Tibial nerve (tissue), 4 donors: ENCODE measurements around the gene MIXL1. TPM values are rescaled to one million over a fixed set of nuclear protein-coding genes. Genes with fewer than 3 reads are reported as not detected.

ENCODE experiments used
- DNase-seq, 2 donors: peaks; one replicate each; pipeline ENCODE4 v3.0.0-alpha.2; 2019; ENCODE audit warnings: low spot score in 2 of 2
- H3K27ac ChIP-seq, 4 donors: fragments of 200-600 bp; sonication (generic) in 3 of 4; one replicate each; pipeline ENCODE4 v1.5.1; 2017 to 2019; ENCODE audit warnings: mild to moderate bottlenecking in 1 of 4
- H3K27me3 ChIP-seq, 2 donors: fragments of 200-600 bp; sonication (generic) in 1 of 2; one replicate each; pipeline versions ENCODE4 v1.5.1 to v1.6.0; 2017 to 2019
- H3K36me3 ChIP-seq, 3 donors: fragments of 200-600 bp; sonication (generic); one replicate each; pipeline ENCODE4 v1.5.1; 2018 to 2019
- H3K4me1 ChIP-seq, 4 donors: fragments of 200-600 bp; sonication (generic) in 3 of 4; one replicate each; pipeline ENCODE4 v1.5.1; 2017 to 2019
- H3K4me3 ChIP-seq, 4 donors: fragments of 200-600 bp; sonication (generic) in 3 of 4; one replicate each; pipeline ENCODE4 v1.5.1; 2017 to 2019; ENCODE audit warnings: mild to moderate bottlenecking in 1 of 4, moderate library complexity in 1 of 4
- H3K9me3 ChIP-seq, 4 donors: fragments of 200-600 bp; sonication (generic) in 3 of 4; one replicate each; pipeline ENCODE4 v1.5.1; 2017 to 2019
- EP300 ChIP-seq, 2 donors: sonication (generic); formaldehyde crosslinking; IDR thresholded peaks; one replicate each; pipeline ENCODE4 v1.6.1; 2017; ENCODE audit warnings: antibody characterized with exemption in 2 of 2, mild to moderate bottlenecking in 1 of 2
- POLR2A ChIP-seq, 2 donors: fragments of 450-650 bp; IDR thresholded peaks; one replicate each; pipeline ENCODE4 v1.6.1; 2017; ENCODE audit warnings: antibody characterized with exemption in 2 of 2, mild to moderate bottlenecking in 2 of 2, moderate library complexity in 2 of 2
- WGBS, 2 donors: methylation state at CpG; one replicate each; pipeline ENCODE4 v1.1.5; 2018; 5-methylcytosine and 5-hydroxymethylcytosine counted together
- total RNA-seq, 4 donors: library from RNA; depleted of rRNA; stranded (reverse); fragments of >200 nt; gene quantifications; one replicate each; pipeline ENCODE4 v1.1.0, GENCODE V29; 2016
- TF ChIP-seq, protein P1 (sequence below), 5 experiments: fragments of 200-600 bp in 3 of 5; fragments of 450-650 bp in 2 of 5; sonication (generic) in 3 of 5; IDR thresholded peaks; one replicate each; pipeline ENCODE4 v1.5.1; 2016 to 2019; ENCODE audit warnings: antibody characterized with exemption in 5 of 5, mild to moderate bottlenecking in 3 of 5, moderate library complexity in 2 of 5

Gene MIXL1
- total RNA-seq, 4 donors from 2014 or later, result not detected

DNA sequence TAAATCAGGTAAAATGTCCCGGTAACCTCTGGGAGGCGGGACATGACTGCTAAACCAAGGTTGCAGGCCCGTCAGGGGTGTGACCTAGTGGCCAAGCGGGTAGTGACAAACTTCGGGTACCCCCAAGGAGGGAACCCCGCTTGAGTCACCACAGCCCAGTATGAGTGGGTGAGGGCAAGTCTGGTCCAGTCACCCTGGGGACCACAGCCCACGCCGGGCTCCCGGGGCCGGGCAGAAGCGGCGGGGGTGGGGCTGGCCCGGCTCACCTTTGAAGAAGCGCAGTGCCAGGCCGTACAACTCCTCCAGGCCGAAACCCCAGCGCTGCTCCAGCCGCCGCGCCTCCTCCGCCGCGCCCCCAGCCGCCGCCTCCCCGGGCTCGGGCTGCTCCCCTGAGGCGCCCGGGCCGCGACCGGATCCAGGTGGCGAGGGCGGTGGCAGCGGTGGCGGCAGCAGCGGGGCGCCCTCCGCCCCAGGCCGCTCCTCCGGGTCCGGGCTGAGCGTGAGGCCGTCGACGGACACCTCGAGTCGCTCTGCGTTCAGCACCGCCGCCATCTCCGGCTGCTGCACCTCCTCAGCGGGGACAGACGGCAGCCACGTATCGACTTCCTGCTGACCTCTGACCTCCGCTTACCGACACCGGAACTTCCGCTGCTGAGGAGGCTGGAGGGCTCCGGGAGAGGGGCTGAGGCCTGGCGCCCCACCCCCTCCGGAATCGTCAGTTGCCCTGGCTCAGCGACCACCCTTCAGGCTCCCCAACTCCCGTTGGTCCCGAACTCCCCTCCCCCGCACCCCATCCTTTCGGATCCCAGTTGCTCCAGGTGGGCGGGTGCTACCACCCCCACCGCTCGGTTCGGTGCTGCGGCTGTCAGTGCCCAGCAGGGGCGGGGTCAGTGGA is 37.1 kb upstream of the MIXL1 start, which contains the start of gene ACBD3:
Gene ACBD3, minus strand, starts transcription at position 618 of the 895 bp plus-strand sequence. Its CDS starts 66 bp downstream, at position 552.
- peak within 1 kb of the TSS; percentile 80 to 98 (median 86) for H3K4me3 ChIP-seq
- peak; percentile 72 to 90 for DNase-seq
- WGBS, 2 donors, result 0% methylated on average over 17 to 25 of the region's 75 CpGs

DNA sequence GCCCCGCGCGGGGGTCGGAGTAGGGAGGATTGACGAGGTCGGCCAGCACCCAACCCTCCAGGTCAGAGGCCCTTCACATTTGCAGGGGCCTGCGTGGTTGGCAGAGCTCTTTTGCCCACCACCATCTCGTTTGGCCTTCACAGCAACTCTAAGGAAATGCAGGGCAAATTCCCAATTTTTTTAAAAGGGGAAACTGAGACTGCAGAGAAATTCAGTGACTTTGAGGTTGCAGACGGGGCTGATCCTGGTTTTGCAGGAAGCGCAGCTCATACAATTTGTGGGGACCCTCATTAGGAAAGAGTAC is 36.5 kb upstream of the MIXL1 start:
- no peak for TF ChIP-seq EP300 (IDR thresholded peaks at IDR 0.05)
- TF ChIP-seq, protein P1, sequence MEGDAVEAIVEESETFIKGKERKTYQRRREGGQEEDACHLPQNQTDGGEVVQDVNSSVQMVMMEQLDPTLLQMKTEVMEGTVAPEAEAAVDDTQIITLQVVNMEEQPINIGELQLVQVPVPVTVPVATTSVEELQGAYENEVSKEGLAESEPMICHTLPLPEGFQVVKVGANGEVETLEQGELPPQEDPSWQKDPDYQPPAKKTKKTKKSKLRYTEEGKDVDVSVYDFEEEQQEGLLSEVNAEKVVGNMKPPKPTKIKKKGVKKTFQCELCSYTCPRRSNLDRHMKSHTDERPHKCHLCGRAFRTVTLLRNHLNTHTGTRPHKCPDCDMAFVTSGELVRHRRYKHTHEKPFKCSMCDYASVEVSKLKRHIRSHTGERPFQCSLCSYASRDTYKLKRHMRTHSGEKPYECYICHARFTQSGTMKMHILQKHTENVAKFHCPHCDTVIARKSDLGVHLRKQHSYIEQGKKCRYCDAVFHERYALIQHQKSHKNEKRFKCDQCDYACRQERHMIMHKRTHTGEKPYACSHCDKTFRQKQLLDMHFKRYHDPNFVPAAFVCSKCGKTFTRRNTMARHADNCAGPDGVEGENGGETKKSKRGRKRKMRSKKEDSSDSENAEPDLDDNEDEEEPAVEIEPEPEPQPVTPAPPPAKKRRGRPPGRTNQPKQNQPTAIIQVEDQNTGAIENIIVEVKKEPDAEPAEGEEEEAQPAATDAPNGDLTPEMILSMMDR (IDR thresholded peaks at IDR 0.05), result no peak
- WGBS, 2 donors, result 6 to 7% methylated on average over 10 of the region's 10 CpGs
- peaks cover 0 to 44% (median 25%) of the 10 kb centered on the region in 4 donors for H3K4me1 ChIP-seq
- H3K4me3 ChIP-seq, result peak overlapping the region; percentile 80 to 98 (median 86)
- no peak for DNase-seq
- no peaks in the 10 kb centered on the region for H3K27me3 ChIP-seq
- H3K36me3 ChIP-seq, result no peaks in the 10 kb centered on the region
- H3K27ac ChIP-seq, result peak overlapping the region; percentile 89 to 99 (median 94)
- no peaks in the 10 kb centered on the region for H3K9me3 ChIP-seq

More for the DNA sequence above, 37.1 kb upstream of the MIXL1 start, which contains the start of gene ACBD3:
- Histone ChIP-seq H3K9me3 (no peaks in the 10 kb centered on the region), H3K27ac (peak within 1 kb of the TSS; percentile 89 to 99 (median 94)), H3K36me3 (no peaks in the 10 kb centered on the region), H3K27me3 (no peaks in the 10 kb centered on the region), H3K4me1 (peaks cover 0 to 50% (median 28%) of the 10 kb centered on the region in 4 donors)
- TF ChIP-seq EP300 (IDR thresholded peaks at IDR 0.05) (peak in 1 of 2 donors; percentile 92), POLR2A (IDR thresholded peaks at IDR 0.05) (peak; percentile 83 to 89)
- TF ChIP-seq, protein P1 (IDR thresholded peaks at IDR 0.05), result peak in 2 of 5 experiments; percentile 43 to 44

DNA sequence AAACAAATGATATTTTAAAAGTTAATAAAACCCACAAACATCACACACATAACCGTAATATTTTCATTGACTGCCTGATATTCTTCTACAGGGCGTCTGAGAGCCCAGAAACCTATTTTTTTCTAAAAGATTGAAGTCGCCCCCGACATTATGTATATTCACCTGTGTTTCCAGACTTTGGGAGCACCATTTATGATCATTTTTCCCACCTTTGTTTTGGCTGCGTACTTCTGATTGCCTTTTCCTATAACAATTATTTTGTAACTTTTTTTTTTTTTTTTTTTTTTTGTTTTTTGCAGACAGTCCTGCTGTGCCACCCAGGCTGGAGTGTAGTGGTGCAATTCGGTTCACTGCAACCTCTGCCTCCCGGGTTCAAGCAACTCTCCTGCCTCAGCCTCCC is 36.1 kb upstream of the MIXL1 start:
- Histone ChIP-seq H3K4me3 (peak overlapping the region in 3 of 4 donors; percentile 80 to 98 (median 86)), H3K27me3 (no peaks in the 10 kb centered on the region), H3K36me3 (no peaks in the 10 kb centered on the region), H3K27ac (peak overlapping the region in 3 of 4 donors; percentile 92 to 99 (median 96)), H3K9me3 (no peaks in the 10 kb centered on the region), H3K4me1 (peaks cover 0 to 40% (median 23%) of the 10 kb centered on the region in 4 donors)
- no peak for TF ChIP-seq POLR2A (IDR thresholded peaks at IDR 0.05)
- TF ChIP-seq, protein P1 (IDR thresholded peaks at IDR 0.05), result no peak
- TF ChIP-seq EP300 (IDR thresholded peaks at IDR 0.05), result no peak
- WGBS, 2 donors, result 79 to 83% methylated on average over 7 of the region's 7 CpGs
- no peak for DNase-seq

DNA sequence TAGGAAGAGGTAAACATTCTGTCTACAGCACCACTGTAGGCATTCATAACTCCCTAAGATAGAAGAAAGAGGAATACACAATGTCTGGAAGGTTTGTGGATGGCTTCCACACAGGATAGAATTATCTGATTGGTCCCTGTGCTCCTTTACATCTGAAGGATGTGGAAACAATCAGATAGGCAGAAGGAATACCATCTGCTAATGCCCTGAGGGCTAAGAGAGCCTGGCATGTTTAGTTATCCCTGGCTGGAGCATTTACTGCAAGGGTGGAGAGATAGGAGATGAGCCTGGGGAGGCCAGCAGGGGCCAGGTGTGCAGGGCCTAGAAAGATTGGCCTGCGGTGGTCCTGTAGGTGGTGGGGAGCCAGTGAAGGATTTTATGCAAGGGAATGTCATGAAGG is 28.3 kb upstream of the MIXL1 start:
- Histone ChIP-seq H3K36me3 (no peaks in the 10 kb centered on the region), H3K4me3 (no peak overlapping the region), H3K4me1 (peaks cover 0 to 5% (median 0%) of the 10 kb centered on the region in 4 donors), H3K9me3 (no peaks in the 10 kb centered on the region), H3K27ac (no peak overlapping the region), H3K27me3 (no peaks in the 10 kb centered on the region)
- 81 to 94% methylated on average over 1 of the region's 1 CpG for WGBS, 2 donors
- no peak for DNase-seq
- TF ChIP-seq, protein P1 (IDR thresholded peaks at IDR 0.05), result no peak
- TF ChIP-seq EP300 (IDR thresholded peaks at IDR 0.05) (no peak), POLR2A (IDR thresholded peaks at IDR 0.05) (no peak)

DNA sequence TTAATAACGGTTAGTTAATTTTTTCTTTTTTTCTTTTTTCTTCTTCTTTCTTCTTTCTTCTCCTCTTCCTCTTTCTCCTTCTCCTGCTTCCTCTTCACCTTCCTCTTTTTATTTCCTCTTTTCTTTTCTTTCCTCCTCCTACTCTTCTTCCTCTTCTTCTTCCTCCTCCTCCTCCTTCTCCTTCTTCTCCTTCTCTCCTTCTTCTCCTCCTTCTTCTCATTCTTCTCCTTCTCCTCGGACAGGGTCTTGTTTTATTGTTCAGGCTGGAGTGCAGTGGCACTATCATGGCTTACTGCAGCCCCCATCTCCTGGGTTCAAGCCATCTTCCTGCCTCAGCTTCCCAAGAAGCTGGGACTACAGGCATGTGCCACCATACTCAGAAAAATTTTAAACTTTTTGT is 23.5 kb upstream of the MIXL1 start:
- Histone ChIP-seq H3K36me3 (no peaks in the 10 kb centered on the region), H3K27ac (no peak overlapping the region), H3K27me3 (no peaks in the 10 kb centered on the region), H3K4me1 (peaks cover 0 to 5% (median 0%) of the 10 kb centered on the region in 4 donors), H3K9me3 (no peaks in the 10 kb centered on the region), H3K4me3 (no peak overlapping the region)
- TF ChIP-seq POLR2A (IDR thresholded peaks at IDR 0.05), result no peak
- TF ChIP-seq EP300 (IDR thresholded peaks at IDR 0.05), result no peak
- TF ChIP-seq, protein P1 (IDR thresholded peaks at IDR 0.05), result no peak
- WGBS, 2 donors, result 66 to 67% methylated on average over 2 of the region's 2 CpGs
- DNase-seq, result no peak
